Endothelial cell of umbilical vein (primary cell): ENCODE measurements around the gene STUM. TPM values are rescaled to one million over a fixed set of nuclear protein-coding genes. Genes with fewer than 3 reads are reported as not detected.

Source experiments
- BruUV-seq: library from RNA; stranded (reverse); fragments of 400-500 nt; replicated peaks from 2 replicates; lab custom pipeline; 2021; lab: Mats Ljungman, UMichigan
- CTCF ChIA-PET: fragments of 300-600, 350-600 bp; sonication (Branson Sonifier 250); formaldehyde crosslinking; loops from one replicate; lab custom pipeline; 2021; ENCODE audit warnings: antibody characterized with exemption, inconsistent platforms; lab: Charles Lee
- POLR2A ChIA-PET: fragments of 300-600, 350-600 bp; sonication (Branson Sonifier 250); formaldehyde crosslinking; loops from one replicate; lab custom pipeline; 2021; ENCODE audit warnings: antibody characterized with exemption, inconsistent platforms; lab: Charles Lee
- DNase-seq: peaks from one replicate; pipeline ENCODE4 v3.0.0-alpha.2; 2011; ENCODE audit warnings: low read depth, low spot score
- FAIRE-seq: peaks from 2 replicates; lab custom pipeline; 2011; peaks lifted over from hg19 to GRCh38; lab: Jason Lieb, UNC
- H2AFZ ChIP-seq: 2 replicates; pipeline ENCODE4 v1.6.0; 2012; ENCODE audit warnings: low read depth, low read length, control low read depth, inconsistent platforms
- H3K27ac ChIP-seq: 2 replicates; pipeline ENCODE4 v1.5.1; 2011; ENCODE audit warnings: low read depth, mild to moderate bottlenecking, control low read depth, low read length, moderate library complexity; ENCODE audit not compliant: insufficient read depth
- H3K27me3 ChIP-seq, 2 experiments: 2 replicates each; pipeline versions ENCODE4 v1.6.0 to v1.6.1; 2011; ENCODE audit warnings: low read length in 2 of 2, mixed read lengths in 1 of 2; ENCODE audit not compliant: control insufficient read depth in 2 of 2, insufficient read depth in 2 of 2
- H3K36me3 ChIP-seq, 2 experiments: 2 replicates in 1 of 2; 3 replicates in 1 of 2; pipeline ENCODE4 v1.5.1; 2011; ENCODE audit warnings: low read length in 2 of 2, mild to moderate bottlenecking in 1 of 2, moderate library complexity in 1 of 2; ENCODE audit not compliant: control insufficient read depth in 2 of 2, insufficient read depth in 2 of 2; ENCODE audit errors: extremely low read depth in 1 of 2
- H3K4me1 ChIP-seq: 3 replicates; pipeline ENCODE4 v1.5.1; 2011; ENCODE audit warnings: mild to moderate bottlenecking, low read length; ENCODE audit not compliant: control insufficient read depth, insufficient read depth; ENCODE audit errors: extremely low read depth
- H3K4me2 ChIP-seq: 2 replicates; pipeline ENCODE4 v1.6.1; 2011; ENCODE audit warnings: low read length, control low read depth, mixed read lengths; ENCODE audit not compliant: insufficient read depth
- H3K4me3 ChIP-seq, 3 experiments: fragments of 200-600 bp in 1 of 3; sonication (generic), shearing (Covaris generic) in 1 of 3; replicated peaks in 1 of 3; 2 replicates each; pipeline ENCODE4 v1.5.1; 2011 to 2016; ENCODE audit warnings: control low read depth in 3 of 3, low read length in 3 of 3, mild to moderate bottlenecking in 2 of 3, inconsistent platforms in 1 of 3, low read depth in 1 of 3, moderate library complexity in 1 of 3; ENCODE audit not compliant: insufficient read depth in 1 of 3
- H3K79me2 ChIP-seq: 2 replicates; pipeline ENCODE4 v1.6.0; 2012; ENCODE audit warnings: low read length, inconsistent platforms; ENCODE audit not compliant: control insufficient read depth, insufficient read depth
- H3K9ac ChIP-seq: replicated peaks from 2 replicates; pipeline ENCODE3; 2011; ENCODE audit warnings: low read length, control low read depth; ENCODE audit not compliant: insufficient read depth; ENCODE audit errors: extremely low read depth
- H3K9me1 ChIP-seq: replicated peaks from 3 replicates; pipeline ENCODE4 v1.6.0; 2011; ENCODE audit warnings: mild to moderate bottlenecking, low read length; ENCODE audit not compliant: control insufficient read depth, insufficient read depth; ENCODE audit errors: extremely low read depth
- H3K9me3 ChIP-seq: replicated peaks from 2 replicates; pipeline ENCODE4 v1.5.1; 2012; ENCODE audit warnings: low read length, inconsistent platforms; ENCODE audit not compliant: control insufficient read depth, insufficient read depth
- H4K20me1 ChIP-seq: replicated peaks from 2 replicates; pipeline ENCODE3; 2011; ENCODE audit warnings: mild to moderate bottlenecking, low read length; ENCODE audit not compliant: control insufficient read depth, insufficient read depth; ENCODE audit errors: extremely low read depth
- EZH2 ChIP-seq: IDR thresholded peaks from 2 replicates; pipeline ENCODE4 v1.6.1; 2012; ENCODE audit warnings: borderline replicate concordance, low read depth, mild to moderate bottlenecking, moderate library complexity, low read length, inconsistent platforms; ENCODE audit not compliant: severe bottlenecking
- FOS ChIP-seq: IDR thresholded peaks from 2 replicates; pipeline ENCODE4 v1.6.1; 2011; ENCODE audit warnings: mild to moderate bottlenecking, low read length, moderate library complexity, borderline replicate concordance; ENCODE audit not compliant: insufficient read depth
- GATA2 ChIP-seq: IDR thresholded peaks from 2 replicates; pipeline ENCODE4 v1.7.0; 2011; ENCODE audit warnings: low read depth, mild to moderate bottlenecking, moderate library complexity, mixed read lengths, low read length; ENCODE audit not compliant: insufficient read length, insufficient read depth
- JUN ChIP-seq: IDR thresholded peaks from 2 replicates; pipeline ENCODE4 v1.6.1; 2011; ENCODE audit warnings: borderline replicate concordance, low read depth; ENCODE audit not compliant: insufficient read length, insufficient read depth
- MYC ChIP-seq: IDR thresholded peaks from one replicate; pipeline ENCODE4 v1.6.1; 2011; ENCODE audit warnings: mild to moderate bottlenecking, low read depth, low read length
- POLR2A ChIP-seq: IDR thresholded peaks from 2 replicates; pipeline ENCODE4 v1.6.1; 2012; ENCODE audit warnings: low read depth, mild to moderate bottlenecking, control low read depth, low read length
- POLR2AphosphoS5 ChIP-seq: IDR thresholded peaks from 2 replicates; pipeline ENCODE4 v1.6.1; 2012; ENCODE audit warnings: low read depth, mild to moderate bottlenecking, control low read depth, low read length, moderate library complexity; ENCODE audit not compliant: insufficient read depth
- dilution Hi-C: fragments of 300-500 bp; cut with MboI; formaldehyde crosslinking; loops from one replicate; pipeline ENCODE4 v1.15.0; 2019; ENCODE audit warnings: low sequenced_read_pairs; ENCODE audit not compliant: extremely low pct_ligation_motif_present
- intact Hi-C: fragments of 100-400 bp; cut with micrococcal nuclease; formaldehyde crosslinking; loops from one replicate; pipeline ENCODE4 v1.10.0; 2022
- polyA plus RNA-seq, 4 experiments: library from polyadenylated mRNA; depleted of rRNA in 3 of 4; stranded (reverse) in 3 of 4; unstranded in 1 of 4; fragments of >200 nt; gene quantifications; 2 replicates each; pipeline versions ENCODE4 v1.2.1 to v1.2.3, GENCODE V29; 2011 to 2012; ENCODE audit warnings: missing spikeins in 1 of 4
- total RNA-seq: library from RNA; stranded (reverse); gene quantifications from 2 replicates; pipeline ENCODE4 v1.2.3, GENCODE V29; 2021
- TF ChIP-seq, protein P1 (sequence below): IDR thresholded peaks from 2 replicates; pipeline ENCODE4 v1.6.1; 2011; ENCODE audit not compliant: insufficient read depth, insufficient read length
- TF ChIP-seq, protein P2 (sequence below), 2 donors: IDR thresholded peaks; 1 replicate in 1 of 2; 2 replicates in 1 of 2; pipeline ENCODE4 v1.5.1; 2011; ENCODE audit warnings: low read length in 2 of 2, mild to moderate bottlenecking in 2 of 2, moderate library complexity in 2 of 2, control low read depth in 1 of 2, inconsistent platforms in 1 of 2, low read depth in 1 of 2; ENCODE audit not compliant: insufficient read depth in 1 of 2; ENCODE audit errors: extremely low read depth in 1 of 2

The STUM gene
- total and polyA plus RNA-seq, 2 donors (not counting 3 experiments of a cell fraction or from before 2014, with no cell fraction given) = not detected

DNA sequence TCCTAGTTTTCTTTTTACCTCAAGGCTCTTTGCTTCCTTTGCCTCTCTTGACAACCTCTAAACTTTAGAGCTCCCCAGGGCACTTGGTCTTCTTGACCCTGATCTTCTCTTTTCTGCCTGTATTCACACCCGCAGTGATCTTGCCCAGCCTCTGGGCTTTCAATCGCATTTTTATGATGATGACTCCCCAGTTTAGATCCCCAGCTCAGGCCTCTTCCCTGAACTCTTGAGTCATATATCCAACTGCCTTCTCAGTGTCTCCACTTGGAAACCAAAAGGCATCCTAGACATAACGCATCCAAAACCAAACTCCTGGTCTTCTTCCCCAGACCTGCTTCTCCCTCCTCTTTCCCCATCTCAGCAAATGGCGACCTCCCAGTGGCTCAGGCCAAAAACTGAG lies 6.5 kb downstream of the STUM start:
- Histone ChIP-seq H3K9me1 (no peaks in the 10 kb centered on the region), H3K4me1 (no peaks in the 10 kb centered on the region), H2AFZ (no peak overlapping the region), H3K27me3 (peaks cover 32 to 44% of the 10 kb centered on the region in 2 experiments), H3K9ac (no peak overlapping the region), H3K9me3 (no peaks in the 10 kb centered on the region), H4K20me1 (no peaks in the 10 kb centered on the region), H3K79me2 (no peaks in the 10 kb centered on the region), H3K36me3 (no peaks in the 10 kb centered on the region), H3K4me2 (no peak overlapping the region), H3K4me3 (no peak overlapping the region), H3K27ac (no peak overlapping the region)
- FAIRE-seq (no peak), DNase-seq (no peak)
- ChIA-PET POLR2A (no interaction called here), CTCF (interaction anchor here (1.0 kb wide), 1 partner anchor 54 kb away, joined by 3 read pairs; no protein-coding TSS in a partner anchor)
- intact Hi-C loops (no loop called here), dilution Hi-C loops (no loop called here)
- TF ChIP-seq JUN = no peak
- no peak for TF ChIP-seq POLR2A
- TF ChIP-seq, protein P1, sequence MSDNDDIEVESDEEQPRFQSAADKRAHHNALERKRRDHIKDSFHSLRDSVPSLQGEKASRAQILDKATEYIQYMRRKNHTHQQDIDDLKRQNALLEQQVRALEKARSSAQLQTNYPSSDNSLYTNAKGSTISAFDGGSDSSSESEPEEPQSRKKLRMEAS = no peak
- no peak for TF ChIP-seq FOS
- TF ChIP-seq, protein P2, sequence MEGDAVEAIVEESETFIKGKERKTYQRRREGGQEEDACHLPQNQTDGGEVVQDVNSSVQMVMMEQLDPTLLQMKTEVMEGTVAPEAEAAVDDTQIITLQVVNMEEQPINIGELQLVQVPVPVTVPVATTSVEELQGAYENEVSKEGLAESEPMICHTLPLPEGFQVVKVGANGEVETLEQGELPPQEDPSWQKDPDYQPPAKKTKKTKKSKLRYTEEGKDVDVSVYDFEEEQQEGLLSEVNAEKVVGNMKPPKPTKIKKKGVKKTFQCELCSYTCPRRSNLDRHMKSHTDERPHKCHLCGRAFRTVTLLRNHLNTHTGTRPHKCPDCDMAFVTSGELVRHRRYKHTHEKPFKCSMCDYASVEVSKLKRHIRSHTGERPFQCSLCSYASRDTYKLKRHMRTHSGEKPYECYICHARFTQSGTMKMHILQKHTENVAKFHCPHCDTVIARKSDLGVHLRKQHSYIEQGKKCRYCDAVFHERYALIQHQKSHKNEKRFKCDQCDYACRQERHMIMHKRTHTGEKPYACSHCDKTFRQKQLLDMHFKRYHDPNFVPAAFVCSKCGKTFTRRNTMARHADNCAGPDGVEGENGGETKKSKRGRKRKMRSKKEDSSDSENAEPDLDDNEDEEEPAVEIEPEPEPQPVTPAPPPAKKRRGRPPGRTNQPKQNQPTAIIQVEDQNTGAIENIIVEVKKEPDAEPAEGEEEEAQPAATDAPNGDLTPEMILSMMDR (IDR thresholded peaks at IDR 0.05; ENCODE audit: extremely low read depth in 1 of 2, insufficient read depth in 1 of 2, low read depth in 1 of 2, low read length in 2 of 2) = no peak
- TF ChIP-seq GATA2 = no peak
- no peak for TF ChIP-seq MYC
- TF ChIP-seq POLR2AphosphoS5 = no peak
- no peak for TF ChIP-seq EZH2
- BruUV-seq = no TSS peak
